WI38 (cell line): ENCODE measurements around the gene CCDC80.

Experiments used
- H3K4me3 ChIP-seq: 2 replicates; pipeline ENCODE4 v1.5.1; 2011; ENCODE audit warnings: low read depth, mild to moderate bottlenecking, control low read depth, low read length
- TF ChIP-seq, protein P1 (sequence below): IDR thresholded peaks from 2 replicates; pipeline ENCODE4 v1.5.1; 2012; ENCODE audit warnings: low read depth, mild to moderate bottlenecking, control low read depth, low read length

Gene CCDC80

DNA sequence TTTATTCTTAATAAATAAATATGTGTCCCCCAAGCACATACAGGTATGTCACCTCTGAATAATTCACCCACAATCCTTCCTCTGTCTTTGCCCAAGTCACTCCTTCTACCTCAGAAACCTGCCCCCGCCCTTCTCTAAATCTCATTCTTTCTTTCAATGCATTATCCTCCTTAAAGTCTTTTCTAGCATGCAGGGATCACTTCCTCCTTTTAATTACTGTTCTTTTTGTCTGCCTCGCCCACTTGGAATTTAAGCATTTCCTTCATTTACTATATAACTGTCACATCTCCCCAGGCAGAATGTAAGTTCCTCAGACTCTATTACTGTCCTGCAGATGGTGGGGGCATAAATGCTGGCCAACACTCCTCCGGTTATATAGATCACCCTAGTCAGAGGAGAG, 7.8 kb downstream of the CCDC80 start:
- TF ChIP-seq, protein P1, sequence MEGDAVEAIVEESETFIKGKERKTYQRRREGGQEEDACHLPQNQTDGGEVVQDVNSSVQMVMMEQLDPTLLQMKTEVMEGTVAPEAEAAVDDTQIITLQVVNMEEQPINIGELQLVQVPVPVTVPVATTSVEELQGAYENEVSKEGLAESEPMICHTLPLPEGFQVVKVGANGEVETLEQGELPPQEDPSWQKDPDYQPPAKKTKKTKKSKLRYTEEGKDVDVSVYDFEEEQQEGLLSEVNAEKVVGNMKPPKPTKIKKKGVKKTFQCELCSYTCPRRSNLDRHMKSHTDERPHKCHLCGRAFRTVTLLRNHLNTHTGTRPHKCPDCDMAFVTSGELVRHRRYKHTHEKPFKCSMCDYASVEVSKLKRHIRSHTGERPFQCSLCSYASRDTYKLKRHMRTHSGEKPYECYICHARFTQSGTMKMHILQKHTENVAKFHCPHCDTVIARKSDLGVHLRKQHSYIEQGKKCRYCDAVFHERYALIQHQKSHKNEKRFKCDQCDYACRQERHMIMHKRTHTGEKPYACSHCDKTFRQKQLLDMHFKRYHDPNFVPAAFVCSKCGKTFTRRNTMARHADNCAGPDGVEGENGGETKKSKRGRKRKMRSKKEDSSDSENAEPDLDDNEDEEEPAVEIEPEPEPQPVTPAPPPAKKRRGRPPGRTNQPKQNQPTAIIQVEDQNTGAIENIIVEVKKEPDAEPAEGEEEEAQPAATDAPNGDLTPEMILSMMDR: no peak
- H3K4me3 ChIP-seq: 0 out of 2 replicates have a peak overlapping the region, but pooled peaks have one; percentile 1

DNA sequence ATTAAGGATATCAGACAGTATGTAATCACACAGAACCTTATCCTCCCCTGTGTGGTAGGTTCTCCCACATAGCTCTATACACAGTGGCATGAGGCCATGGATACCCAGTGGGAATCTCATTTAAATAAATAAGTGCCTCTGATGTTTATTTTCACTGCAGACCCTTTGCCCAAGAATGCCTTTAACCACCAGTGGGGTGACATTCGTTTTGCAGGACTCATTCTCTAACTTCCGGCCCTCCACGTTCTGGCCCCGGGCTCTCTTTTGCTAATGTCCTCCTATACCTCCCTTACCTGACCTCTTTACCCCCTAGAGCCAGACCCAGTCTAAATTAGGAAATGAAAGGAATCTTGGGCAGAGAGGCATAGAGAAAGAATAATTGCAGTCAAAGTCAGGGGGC, 8.3 kb downstream of the CCDC80 start:
- H3K4me3 ChIP-seq: no peak overlapping the region

DNA sequence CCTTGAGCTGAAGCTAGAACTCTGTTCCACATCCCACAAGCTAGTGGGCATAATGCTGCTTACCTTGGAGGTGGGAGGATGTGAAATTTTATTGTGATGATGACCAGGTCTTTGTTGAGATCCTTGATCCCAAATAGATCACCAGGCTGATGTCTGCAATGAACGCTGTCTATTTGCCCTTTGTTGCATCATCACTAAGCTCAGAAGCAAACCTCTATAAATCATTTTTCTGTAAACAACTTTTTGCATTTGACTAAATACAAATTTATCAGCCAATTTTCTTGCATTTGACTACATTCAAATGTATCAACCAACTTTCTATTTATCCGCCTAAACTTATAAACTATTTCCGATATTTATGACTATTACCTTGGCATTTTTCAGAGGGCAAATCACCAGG, 9.7 kb downstream of the CCDC80 start:
- H3K4me3 ChIP-seq: no peak overlapping the region
- TF ChIP-seq, protein P1: no peak

More for the DNA sequence above, 8.3 kb downstream of the CCDC80 start:
- TF ChIP-seq, protein P1: no peak

DNA sequence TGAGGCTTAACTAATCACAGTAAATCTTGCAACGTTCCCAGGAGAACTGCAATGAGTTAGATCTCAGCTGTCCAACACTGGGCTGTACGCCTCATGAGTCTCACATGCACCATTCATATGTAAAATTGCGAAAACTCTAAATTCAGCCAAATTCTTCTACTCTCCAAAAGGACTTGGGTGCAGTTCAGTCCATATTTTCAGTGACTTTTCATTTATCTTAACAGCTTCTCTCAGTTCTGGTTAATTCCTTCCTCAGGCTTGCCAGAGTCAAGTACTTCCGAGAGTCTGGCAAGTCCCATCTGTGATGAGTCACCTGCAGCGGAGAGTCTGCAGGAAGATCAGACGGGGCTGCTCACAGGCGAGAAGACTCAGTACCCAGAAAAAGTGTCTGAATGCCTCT, 11.5 kb downstream of the CCDC80 start:
- H3K4me3 ChIP-seq: no peak overlapping the region
- TF ChIP-seq, protein P1: no peak

DNA sequence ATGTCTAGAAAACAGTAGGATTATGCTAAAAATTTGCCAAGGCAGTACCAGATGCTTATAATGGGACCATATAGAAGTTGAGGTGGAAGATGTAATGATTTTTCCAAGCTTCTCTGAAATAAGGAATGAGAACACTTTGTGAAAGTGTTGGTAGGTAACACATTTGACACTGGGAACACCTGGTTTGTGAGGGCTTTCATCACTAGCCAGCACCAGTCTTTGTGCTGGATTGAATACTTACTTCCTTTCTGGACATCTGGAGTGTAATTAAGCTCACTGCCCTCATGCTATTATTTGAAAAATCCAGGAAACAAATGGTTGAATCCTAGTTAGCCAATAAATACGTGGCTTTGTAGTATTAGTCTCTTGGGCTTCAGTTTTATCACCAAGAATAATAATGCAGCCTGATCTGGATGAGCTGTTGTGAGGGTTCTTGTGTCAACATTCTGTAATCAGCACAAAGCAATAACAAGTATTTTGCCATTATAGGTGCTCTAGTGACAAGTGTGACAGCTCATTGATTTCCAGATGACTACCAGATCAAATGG, 12.9 kb downstream of the CCDC80 start:
- TF ChIP-seq, protein P1: no peak
- no peak overlapping the region for H3K4me3 ChIP-seq

DNA sequence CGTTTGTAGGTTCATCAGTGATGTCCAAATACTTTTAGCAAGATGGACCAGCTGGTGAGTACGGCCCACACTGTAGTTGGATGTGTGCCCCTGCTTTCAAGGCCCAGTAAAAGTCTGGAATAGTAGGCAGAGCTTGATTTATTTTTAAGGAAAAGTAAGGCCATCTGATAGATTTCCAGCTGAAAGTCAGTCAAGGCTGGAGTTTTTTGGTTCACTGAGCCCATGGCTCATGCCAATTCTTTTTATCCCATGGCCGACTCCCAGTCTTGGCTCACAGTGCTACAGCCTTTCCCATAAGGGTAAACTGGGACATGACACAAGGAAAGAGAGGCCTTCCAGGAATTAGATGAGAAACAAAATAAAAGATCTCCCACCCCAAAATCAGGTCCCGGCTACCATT, 13.5 kb downstream of the CCDC80 start:
- H3K4me3 ChIP-seq: no peak overlapping the region
- TF ChIP-seq, protein P1: no peak

DNA sequence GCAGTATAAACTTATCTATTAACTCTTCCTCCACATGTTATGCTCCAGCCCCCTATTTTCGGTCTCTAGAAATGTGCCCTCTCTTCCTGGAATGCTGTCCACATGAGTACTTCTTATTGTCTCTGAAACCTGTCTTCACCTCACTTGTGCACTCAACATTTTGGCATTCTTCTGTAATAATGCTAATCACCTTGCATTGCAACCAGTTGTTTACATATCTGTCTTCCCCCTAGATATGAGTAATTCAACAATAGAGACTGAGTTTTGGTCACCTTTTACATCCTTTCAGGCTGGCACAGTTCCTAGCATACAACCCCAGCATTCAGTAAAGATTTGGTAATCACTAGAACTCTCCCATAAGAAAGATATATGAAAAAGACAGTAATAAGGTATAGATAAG, 17.2 kb downstream of the CCDC80 start:
- TF ChIP-seq, protein P1: no peak
- no peak overlapping the region for H3K4me3 ChIP-seq
